HepG2 (cell line): ENCODE data around the gene PNN. TPM values are rescaled to one million over a fixed set of nuclear protein-coding genes. Genes with fewer than 3 reads are reported as not detected.

Source experiments
- ATAC-seq: fragments of 200-7000 bp; cut with Tn5 transposase; 3 replicates; pipeline ENCODE4 v1.9.1; 2020; ENCODE audit warnings: mild to moderate bottlenecking, moderate library complexity
- BruUV-seq: library from RNA; stranded (reverse); fragments of 400-500 nt; replicated peaks from 2 replicates; lab custom pipeline; 2021; lab: Mats Ljungman, UMichigan
- CTCF ChIA-PET: fragments of 300-600 bp; formaldehyde crosslinking; extraction: SDS; loops from one replicate; lab custom pipeline; 2021; ENCODE audit warnings: low total read pairs, inconsistent platforms, low intra/inter-chr PET ratio; lab: Yijun Ruan, JAX
- POLR2A ChIA-PET: fragments of 350-600 bp; sonication (Branson Sonifier 250); formaldehyde crosslinking; loops from one replicate; lab custom pipeline; 2020; ENCODE audit warnings: antibody characterized with exemption, inconsistent platforms; lab: Yijun Ruan, JAX
- DNase-seq: peaks from one replicate; pipeline ENCODE4 v3.0.0-alpha.2; 2015; ENCODE audit warnings: low spot score
- FAIRE-seq: peaks from 3 replicates; lab custom pipeline; 2011; peaks lifted over from hg19 to GRCh38; lab: Jason Lieb, UNC
- H2AFZ ChIP-seq: one replicate; pipeline ENCODE4 v1.6.1; 2011; ENCODE audit warnings: low read length, inconsistent platforms
- H3K27ac ChIP-seq: fragments of 300-600 bp; 3 replicates; pipeline ENCODE4 v1.8.0; 2011; ENCODE audit warnings: mixed run types, mild to moderate bottlenecking, mixed read lengths, low read length, inconsistent platforms; ENCODE audit not compliant: insufficient read depth; ENCODE audit errors: extremely low read length
- H3K27me3 ChIP-seq, 2 experiments: fragments of 200-600 bp in 1 of 2; 2 replicates in 1 of 2; 3 replicates in 1 of 2; pipeline versions ENCODE4 v1.6.0 to v1.8.0; 2011; ENCODE audit warnings: low read length in 2 of 2, mild to moderate bottlenecking in 2 of 2, moderate library complexity in 2 of 2, inconsistent platforms in 1 of 2; ENCODE audit not compliant: insufficient read depth in 2 of 2, control insufficient read depth in 1 of 2
- H3K36me3 ChIP-seq, 2 experiments: fragments of 200-600 bp in 1 of 2; replicated peaks in 1 of 2; 2 replicates in 1 of 2; 3 replicates in 1 of 2; pipeline versions ENCODE4 v1.5.1 to v1.8.0; 2011; ENCODE audit warnings: low read length in 2 of 2, inconsistent platforms in 1 of 2; ENCODE audit not compliant: insufficient read depth in 2 of 2, control insufficient read depth in 1 of 2
- H3K4me1 ChIP-seq: 2 replicates; pipeline ENCODE4 v1.5.1; 2012; ENCODE audit warnings: low read length, inconsistent platforms; ENCODE audit not compliant: insufficient read depth
- H3K4me2 ChIP-seq: 2 replicates; pipeline ENCODE4 v1.6.0; 2011; ENCODE audit warnings: low read depth, low read length, inconsistent platforms
- H3K4me3 ChIP-seq, 3 experiments: fragments of 200-600 bp in 1 of 3; sonication (generic), shearing (Covaris generic) in 1 of 3; replicated peaks in 1 of 3; 2 replicates each; pipeline ENCODE4 v1.5.1; 2011 to 2016; ENCODE audit warnings: low read length in 3 of 3, inconsistent platforms in 2 of 3, low read depth in 2 of 3, mild to moderate bottlenecking in 2 of 3, control low read depth in 1 of 3, mixed read lengths in 1 of 3; ENCODE audit not compliant: insufficient read depth in 1 of 3
- H3K79me2 ChIP-seq: one replicate; pipeline ENCODE4 v1.6.1; 2011; ENCODE audit warnings: low read length, inconsistent platforms; ENCODE audit not compliant: insufficient read depth
- H3K9ac ChIP-seq: 2 replicates; pipeline ENCODE4 v1.6.0; 2011; ENCODE audit warnings: mild to moderate bottlenecking, low read depth, low read length, inconsistent platforms; ENCODE audit not compliant: insufficient read depth
- H3K9me3 ChIP-seq: 2 replicates; pipeline ENCODE4 v1.5.1; 2012; ENCODE audit warnings: mild to moderate bottlenecking, low read length
- H4K20me1 ChIP-seq: 2 replicates; pipeline ENCODE4 v1.6.0; 2011; ENCODE audit warnings: inconsistent platforms, mild to moderate bottlenecking, low read length, moderate library complexity; ENCODE audit not compliant: insufficient read depth
- KIAA2018 ChIP-seq: sonication (generic); formaldehyde crosslinking; IDR thresholded peaks from 2 replicates; pipeline ENCODE4 v1.5.0; 2020; ENCODE audit warnings: mild to moderate bottlenecking, missing genetic modification reagents, borderline replicate concordance
- NPAS2 ChIP-seq: sonication (generic); formaldehyde crosslinking; IDR thresholded peaks from 2 replicates; pipeline ENCODE4 v1.8.0; 2022; ENCODE audit warnings: mild to moderate bottlenecking, missing genetic modification reagents, borderline replicate concordance
- NR0B2 ChIP-seq: sonication (generic); formaldehyde crosslinking; IDR thresholded peaks from 2 replicates; pipeline ENCODE4 v1.4.0; 2020; ENCODE audit warnings: mild to moderate bottlenecking, missing genetic modification reagents
- ZNF790 ChIP-seq: sonication (generic); formaldehyde crosslinking; IDR thresholded peaks from 2 replicates; pipeline ENCODE4 v1.8.0; 2022; ENCODE audit warnings: missing genetic modification reagents, mild to moderate bottlenecking, borderline replicate concordance
- ZSCAN12 ChIP-seq: sonication (generic); formaldehyde crosslinking; IDR thresholded peaks from 2 replicates; pipeline ENCODE4 v1.9.0; 2021; ENCODE audit warnings: mild to moderate bottlenecking, missing genetic modification reagents
- WGBS: methylation state at CpG from one replicate; pipeline ENCODE4 v1.1.6; 2017; ENCODE audit warnings: low lambda C conversion rate; 5-methylcytosine and 5-hydroxymethylcytosine counted together
- in situ Hi-C: cut with HindIII; loops from 2 replicates; pipeline ENCODE4 v1.10.0; 2017; ENCODE audit warnings: low pct_unique_long_range_greater_than_20kb; ENCODE audit not compliant: extremely low pct_ligation_motif_present
- intact Hi-C: fragments of 100-400 bp; cut with micrococcal nuclease; formaldehyde crosslinking; loops from one replicate; pipeline ENCODE4 v1.10.0; 2022; ENCODE audit not compliant: unreplicated experiment
- polyA plus RNA-seq, 8 experiments: library from polyadenylated mRNA; depleted of rRNA in 3 of 8; stranded (reverse) in 7 of 8; unstranded in 1 of 8; fragments of >200 nt; fragmentation: Illumina TruSeq in 4 of 8; extraction: Trizol in 4 of 8; gene quantifications; 2 replicates each; pipeline versions ENCODE4 v1.2.1 to v1.2.3, GENCODE V29; 2011 to 2016; ENCODE audit warnings: low read depth in 4 of 8, missing spikeins in 1 of 8, mixed read lengths in 1 of 8; ENCODE audit not compliant: insufficient read depth in 1 of 8
- total RNA-seq, 5 experiments: library from RNA; depleted of rRNA; stranded (reverse); fragments of >200 nt; fragmentation: Illumina TruSeq; extraction: Trizol; gene quantifications; 2 replicates each; pipeline ENCODE4 v1.2.3, GENCODE V29; 2016; ENCODE audit warnings: low read depth in 1 of 5

PNN gene
- total and polyA plus RNA-seq, 2 of the 13 experiments (the other 11 are each of a cell fraction or from before 2014, with no cell fraction given): 58.0 to 214 TPM

- Histone ChIP-seq H2AFZ (no peak overlapping the region), H3K4me1 (peaks cover 60% of the 10 kb centered on the region), H3K79me2 (peaks cover 48% of the 10 kb centered on the region), H3K36me3 (peaks cover 4% of the 10 kb centered on the region in 2 experiments; a peak in 2 of 5 replicates), H3K9me3 (no peaks in the 10 kb centered on the region), H4K20me1 (no peaks in the 10 kb centered on the region), H3K4me2 (peak overlapping the region; percentile 91), H3K4me3 (peak overlapping the region; percentile 71 to 96 (median 90); a peak in 5 of 6 replicates), H3K9ac (peak overlapping the region; percentile 93), H3K27ac (no peak overlapping the region), H3K27me3 (peaks cover 0 to 7% of the 10 kb centered on the region in 2 experiments; a peak in 1 of 5 replicates)
- DNase-seq (no peak), ATAC-seq (no peak), FAIRE-seq (no peak)
- WGBS: 88% methylated on average over 4 of the region's 4 CpGs
- ChIA-PET POLR2A (interaction anchor here (4.0 kb wide), 1 partner anchor 66 kb away, joined by 16 read pairs; the partner anchor contains the start of gene SEC23A), CTCF (no interaction called here)
- intact Hi-C loops (no loop called here), in situ Hi-C loops (no loop called here)
- 0 out of 2 replicates have a peak, but pooled peaks have one; percentile 37 for TF ChIP-seq ZSCAN12
- TF ChIP-seq NR0B2 (CRISPR knock-in tag): no peak
- 0 out of 2 replicates have a peak, but pooled peaks have one; percentile 13 for TF ChIP-seq NPAS2 (CRISPR knock-in tag)
- TF ChIP-seq ZNF790 (CRISPR knock-in tag): no peak
- no peak for TF ChIP-seq KIAA2018 (CRISPR knock-in tag)
- BruUV-seq: no TSS peak
Observed at GRCh38 chr14:39168591-39168990, 6.5 kb upstream of the PNN start.
